Activated T-helper 9 cell treated with anti-CD3 and anti-CD28 coated beads, Interleukin-2, amount 50 U/mL, for 16 hours (primary cell): ENCODE results near the gene RAB3IL1.
"Not testable (repeated sequence)": the region's sequence is repeated elsewhere in the genome, so short reads cannot be mapped to it uniquely, and the experiment has no call there.

Experiments
- DNase-seq: peaks from one replicate; pipeline ENCODE4 v3.0.0-alpha.2; 2020; ENCODE audit warnings: low read depth

RAB3IL1 gene

DNA sequence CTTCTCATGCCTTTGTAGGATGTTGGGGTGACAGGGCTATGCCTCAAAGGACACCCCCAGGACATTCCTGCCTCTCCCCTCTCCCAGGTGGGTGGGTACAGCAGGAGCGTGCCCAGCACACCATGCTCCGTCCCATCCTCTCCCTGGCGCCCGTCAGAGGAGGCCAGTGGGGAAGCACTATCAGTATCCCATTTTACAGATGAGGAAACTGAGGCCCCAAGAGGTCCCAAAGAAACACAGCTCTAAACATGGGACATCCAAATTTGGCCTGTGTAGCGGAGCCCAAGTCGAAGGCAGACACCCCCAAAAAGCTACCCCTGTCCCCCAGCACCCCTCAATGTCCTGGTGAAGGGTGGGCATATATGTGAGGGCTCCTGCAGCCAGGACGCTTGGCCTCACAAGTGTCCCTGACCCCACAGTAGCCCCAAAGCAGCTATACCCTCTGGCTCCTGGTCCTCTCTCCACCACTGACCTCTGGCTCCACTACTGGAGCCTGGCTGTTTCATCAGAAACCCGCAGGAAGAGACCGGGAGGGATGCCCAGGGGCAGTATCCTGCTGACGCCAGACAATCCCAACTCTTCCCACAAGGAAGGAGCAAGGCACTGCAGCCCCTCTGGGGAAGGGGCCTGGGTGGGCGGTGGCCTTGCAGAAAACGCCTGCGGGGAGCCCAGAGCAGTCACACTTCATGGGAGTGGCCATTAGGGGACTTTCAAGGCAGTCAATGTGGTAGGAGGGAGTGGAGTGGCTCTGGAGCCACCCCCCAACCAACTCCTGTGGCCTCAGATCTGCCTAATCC is 31.4 kb downstream of the RAB3IL1 start:
- no peak for DNase-seq

DNA sequence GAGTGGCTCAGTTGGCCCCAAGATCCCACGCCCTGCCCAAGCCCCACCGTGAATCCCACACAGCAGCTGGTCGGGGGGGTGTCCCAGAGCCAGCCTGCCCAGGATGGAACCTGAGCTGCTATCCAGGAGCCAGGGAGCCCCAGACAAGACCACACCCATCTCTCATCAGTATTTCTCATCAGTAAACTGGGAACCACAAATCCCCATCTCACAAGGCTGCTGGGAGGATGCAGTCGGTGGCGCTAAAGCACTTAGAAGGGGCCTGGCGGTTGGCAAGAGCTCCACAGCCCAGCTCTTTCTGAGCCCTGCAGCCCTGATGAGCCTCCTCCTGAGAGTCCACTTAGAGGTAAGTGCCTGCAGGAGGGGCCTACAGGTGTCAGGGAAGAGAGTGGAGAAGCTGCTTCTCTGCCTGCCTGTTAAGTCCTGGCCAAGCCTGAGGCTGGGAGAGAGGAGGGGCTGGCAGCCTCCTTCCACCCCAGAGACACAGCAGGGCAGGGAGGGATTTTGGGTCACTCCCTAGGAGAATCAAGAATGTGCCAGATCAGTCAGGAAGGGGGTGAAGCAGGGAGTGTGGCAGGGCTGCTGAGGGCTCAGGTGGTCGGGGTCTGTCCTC is 32.1 kb downstream of the RAB3IL1 start:
- no peak for DNase-seq

DNA sequence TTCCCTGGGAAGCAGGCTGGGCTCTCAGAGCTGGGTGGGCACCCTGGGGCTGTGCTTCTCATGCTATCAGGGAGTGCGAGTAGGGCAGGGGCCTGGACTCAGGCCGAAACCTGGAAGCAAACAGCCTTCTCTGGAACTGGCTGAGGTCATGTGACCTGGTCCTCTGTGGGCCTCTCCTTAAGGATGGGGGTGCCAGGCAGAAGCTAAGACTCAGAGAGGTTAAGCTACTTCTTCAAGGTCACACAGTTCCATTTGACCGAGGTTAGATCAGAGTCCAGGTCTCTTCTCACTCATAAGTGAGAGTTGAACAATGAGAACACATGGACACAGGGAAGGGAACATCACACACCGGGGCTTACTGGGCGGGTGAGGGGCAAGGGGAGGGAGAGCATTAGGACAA is 33.4 kb downstream of the RAB3IL1 start:
- DNase-seq = no peak

DNA sequence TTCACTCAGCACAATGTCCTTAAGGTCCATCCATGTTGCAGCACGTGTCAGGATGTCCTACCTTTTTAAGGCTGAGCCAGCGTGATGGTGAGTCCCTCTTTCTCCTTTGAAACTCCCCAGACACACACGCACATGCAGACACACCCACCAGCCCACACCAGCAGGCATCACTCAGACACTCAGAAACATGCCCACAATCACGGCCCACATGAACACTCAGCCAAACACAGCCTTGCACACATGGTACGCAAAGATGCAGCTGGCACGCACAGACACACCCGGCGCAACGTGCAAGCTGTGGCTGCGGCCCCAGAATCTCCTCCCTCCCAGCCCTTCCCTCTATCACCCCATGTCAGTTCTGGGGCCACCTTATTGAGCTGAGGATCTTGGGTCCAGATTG is 34.0 kb downstream of the RAB3IL1 start:
- DNase-seq = no peak

DNA sequence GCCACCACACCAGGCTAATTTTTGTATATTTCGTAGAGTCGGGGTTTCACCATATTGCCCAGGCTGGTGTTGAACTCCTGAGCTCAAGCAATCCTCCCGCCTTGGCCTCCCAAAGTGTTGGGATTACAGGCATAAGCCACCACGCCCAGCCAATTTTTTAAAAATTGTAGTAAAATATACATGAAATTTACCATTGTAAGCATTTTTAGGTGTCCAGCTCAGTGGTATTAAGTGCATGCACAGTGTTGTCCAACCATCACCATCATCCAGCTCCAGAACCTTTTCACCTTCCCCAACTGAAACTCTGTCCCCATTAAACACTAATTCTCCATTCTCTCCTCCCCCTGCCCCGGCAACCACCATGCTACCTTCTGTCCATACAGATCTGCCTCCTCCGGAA is 34.5 kb downstream of the RAB3IL1 start:
- DNase-seq = no peak

DNA sequence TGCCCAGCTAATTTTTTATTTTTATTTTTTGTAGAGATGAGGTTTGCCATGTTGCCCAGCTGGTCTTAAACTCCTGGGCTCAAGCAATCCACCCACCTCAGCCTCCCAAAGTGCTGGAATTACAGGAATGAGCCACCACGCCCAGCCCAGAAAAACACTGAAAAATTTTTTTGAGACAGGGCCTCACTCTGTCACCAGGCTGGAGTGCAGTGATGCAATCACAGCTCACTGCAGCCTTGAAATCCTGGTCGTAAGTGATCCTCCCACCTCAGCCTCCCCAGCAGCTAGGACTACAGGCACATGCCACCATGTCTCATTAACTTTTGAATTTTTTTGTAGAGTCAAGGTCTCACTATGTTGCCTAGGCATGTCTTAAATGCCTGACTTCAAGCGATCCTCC is 35.1 kb downstream of the RAB3IL1 start:
- not testable (repeated sequence) for DNase-seq

DNA sequence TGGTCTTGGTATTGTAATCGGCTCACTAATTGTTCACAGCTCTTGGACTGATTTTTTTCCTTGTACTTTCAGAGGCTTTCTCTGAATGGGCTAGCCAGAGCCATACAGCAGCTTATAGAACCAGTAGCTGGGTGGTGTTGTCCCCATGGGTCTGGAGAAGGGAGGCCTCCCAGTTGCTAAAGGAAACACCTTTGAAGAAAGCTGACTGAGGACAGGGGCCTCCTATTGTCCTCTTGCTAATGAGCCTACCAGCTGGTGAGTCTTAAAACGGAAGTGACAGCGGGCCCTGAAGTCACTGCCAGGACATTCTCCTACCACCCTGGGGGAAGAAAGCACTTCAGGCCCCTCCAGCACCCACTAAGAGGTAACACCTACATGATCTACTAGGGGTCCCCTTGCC is 36.0 kb downstream of the RAB3IL1 start:
- DNase-seq = no peak

DNA sequence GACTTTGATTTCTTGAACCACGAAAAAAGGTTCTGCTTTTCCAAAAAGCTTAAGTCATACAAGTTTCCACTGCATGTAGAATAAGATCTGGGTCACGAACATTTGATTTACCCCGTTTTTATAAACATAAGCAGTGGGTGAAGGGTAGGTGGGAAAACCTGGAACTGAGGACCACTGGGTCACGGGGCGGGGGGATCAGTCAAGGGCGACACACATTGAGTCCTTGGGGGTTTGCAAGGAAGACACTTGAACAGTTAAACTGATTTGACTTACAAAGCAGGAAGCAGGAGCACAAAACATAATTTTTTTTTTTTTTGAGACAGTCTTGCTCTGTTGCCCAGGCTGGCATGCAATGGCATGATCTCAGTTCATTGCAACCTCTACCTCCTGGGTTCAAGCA is 36.9 kb downstream of the RAB3IL1 start:
- no peak for DNase-seq

DNA sequence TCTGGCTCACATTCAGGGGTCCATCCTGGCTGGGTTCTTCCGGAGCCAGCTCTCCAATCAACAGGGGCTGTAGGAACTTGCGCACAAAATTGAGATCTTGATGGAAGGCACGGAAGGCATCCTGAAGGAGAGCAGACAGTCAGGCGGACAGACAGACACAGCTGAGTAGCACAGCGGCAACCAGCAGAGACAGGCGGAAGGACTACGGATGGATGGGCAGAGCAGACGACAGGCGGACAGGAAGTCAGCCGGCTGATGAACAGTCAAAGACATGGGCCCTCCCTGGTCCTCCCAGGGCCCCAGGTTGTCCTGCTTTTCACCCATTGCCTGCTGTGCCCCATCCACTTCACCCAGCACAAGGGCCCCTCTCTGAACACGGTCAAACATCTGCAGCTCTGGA is 37.3 kb downstream of the RAB3IL1 start:
- no peak for DNase-seq

DNA sequence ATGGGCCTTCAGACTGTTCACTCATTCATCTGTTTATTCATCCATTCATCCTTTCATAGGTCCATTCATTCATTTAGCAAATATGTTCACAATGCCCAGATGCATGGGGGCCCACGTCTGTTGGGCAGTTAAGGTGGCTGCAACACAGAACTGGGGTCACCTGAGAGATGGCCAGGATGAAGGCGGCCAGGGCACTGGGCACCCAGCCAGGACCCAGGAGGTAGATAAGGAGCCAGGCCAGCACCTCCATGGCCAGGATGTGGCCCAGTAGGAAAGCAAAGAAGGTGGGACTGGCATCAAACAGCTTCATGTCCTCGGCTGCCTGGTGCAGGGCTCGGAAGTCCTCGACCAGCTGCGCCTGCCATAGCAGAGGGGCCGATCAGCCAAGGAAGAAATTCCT is 38.2 kb downstream of the RAB3IL1 start:
- no peak for DNase-seq

DNA sequence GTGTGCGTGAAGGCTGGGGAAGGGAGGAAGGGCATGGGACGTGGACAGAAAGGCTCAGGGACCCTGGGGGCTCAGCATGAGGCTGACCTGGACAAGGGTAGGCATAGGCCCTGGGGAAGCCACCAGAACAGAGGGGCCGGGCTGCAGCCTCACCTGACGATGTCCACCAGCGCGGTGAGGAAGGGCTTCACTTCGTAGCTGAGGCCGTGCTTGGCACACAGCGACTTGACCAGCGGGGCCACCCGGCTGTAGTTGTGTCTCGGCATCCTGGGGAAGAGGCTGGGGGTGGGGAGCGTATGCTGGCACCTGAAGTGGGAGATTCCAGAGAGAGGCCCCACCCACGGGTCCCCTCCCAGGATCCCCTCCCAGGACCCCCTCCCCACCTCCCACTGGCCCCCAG is 41.7 kb downstream of the RAB3IL1 start:
- DNase-seq = no peak

DNA sequence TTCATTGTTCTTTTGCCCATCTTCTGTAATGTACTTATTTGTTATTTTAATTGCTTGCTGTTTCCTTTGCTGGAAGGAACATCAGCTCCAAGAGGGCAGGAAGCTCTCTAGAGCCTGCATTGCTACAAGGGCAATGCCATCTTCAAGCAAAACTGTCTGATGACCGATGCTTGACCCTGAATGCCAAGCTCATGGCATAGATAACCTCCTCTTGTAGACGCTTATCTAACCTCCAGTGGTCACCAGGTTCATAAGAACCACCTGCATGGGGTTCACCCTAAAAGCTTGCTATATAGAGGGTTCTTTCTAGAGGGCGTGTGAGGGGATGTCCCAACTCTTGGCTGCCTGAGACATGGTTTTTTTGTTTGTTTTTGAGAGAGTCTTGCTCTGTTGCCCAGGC is 42.5 kb downstream of the RAB3IL1 start:
- DNase-seq = no peak

DNA sequence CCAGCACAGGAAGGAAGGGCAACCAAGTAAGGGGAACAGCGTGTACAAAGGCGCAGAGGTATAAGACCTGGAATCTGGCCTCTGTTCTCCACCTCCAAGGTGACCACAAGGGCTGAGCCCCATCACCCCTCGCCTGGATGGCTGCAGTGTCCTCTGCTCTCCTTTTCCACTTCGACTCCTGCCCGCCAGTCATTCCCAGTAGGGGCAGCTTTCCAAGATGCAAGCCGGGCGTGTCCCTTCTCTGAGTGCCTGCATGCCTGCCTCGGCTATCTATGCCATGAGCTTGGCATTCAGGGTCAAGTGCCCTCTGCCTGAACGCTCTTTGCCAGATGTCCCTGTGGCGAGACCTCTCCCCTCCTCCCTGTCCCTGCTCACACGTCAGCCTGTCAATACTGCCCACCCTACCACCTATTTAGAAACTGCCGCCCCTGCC is 43.0 kb downstream of the RAB3IL1 start:
- DNase-seq = no peak

DNA sequence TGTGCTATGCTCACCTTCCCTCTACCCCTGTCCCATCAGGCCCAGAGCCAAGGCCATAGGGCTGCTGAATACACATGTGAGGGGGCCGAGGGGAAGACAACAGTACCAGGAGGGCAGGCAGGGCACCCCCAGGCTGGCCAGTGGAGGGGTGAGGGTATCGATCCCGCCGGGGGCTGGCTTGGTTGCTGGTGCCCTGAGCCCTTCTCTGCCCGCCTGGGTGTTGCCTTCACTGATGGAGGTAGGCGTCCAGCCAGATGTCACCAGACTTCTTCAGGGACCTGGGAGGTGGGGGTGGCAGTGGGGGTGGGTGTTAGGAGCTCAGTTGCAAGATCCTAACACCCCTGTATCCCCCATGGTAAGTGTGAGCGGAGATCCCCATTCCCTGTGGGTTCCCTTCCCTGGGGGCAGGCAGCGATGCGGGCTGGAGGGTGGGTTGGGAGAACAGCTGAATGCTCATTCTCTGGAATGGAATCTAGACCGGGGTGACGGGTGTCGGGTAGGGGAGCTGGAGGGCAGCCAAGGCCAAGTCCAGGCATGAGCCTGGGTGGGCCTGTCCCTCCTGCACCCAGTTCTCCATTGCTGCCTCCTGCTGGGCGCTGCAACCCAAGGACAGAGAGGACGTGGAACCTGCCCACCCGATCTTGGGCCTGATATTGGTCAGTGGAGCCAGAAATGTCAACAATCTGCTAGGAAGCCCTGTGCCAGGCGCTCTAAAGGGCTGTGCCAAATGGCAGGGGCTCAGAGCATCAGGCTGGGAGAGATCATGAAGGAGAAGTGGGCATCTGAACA is 43.6 kb downstream of the RAB3IL1 start:
- no peak for DNase-seq

DNA sequence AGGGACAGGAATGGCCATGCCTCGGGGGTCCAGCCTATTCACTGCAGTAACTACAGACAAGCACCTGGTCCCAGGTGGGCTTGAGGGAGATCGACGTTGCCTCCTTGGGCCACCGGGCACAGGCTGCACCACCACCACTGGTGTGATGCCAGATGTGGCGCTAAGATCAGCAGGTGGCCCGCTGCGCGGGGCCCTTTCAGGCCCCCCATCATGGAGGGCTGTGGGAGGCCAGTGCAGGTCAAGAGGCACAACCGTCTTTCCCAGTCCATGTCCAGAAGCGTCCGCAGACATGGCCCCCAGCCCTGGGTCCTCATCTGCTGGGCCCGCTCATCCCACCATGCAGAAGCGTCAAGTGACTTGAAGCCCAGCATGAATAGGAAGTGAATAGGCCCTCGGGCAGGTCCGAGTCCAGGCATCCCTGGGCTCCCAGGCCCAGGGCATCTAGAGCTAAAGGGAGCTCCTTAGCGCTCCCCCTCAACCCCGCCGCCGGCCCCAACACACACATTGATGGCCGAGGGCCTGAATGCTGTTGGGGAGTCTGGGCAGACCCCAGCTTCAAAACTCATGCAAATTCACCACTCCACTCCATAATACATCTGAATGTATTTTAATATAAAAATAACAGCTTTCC is 44.3 kb downstream of the RAB3IL1 start:
- DNase-seq = no peak

DNA sequence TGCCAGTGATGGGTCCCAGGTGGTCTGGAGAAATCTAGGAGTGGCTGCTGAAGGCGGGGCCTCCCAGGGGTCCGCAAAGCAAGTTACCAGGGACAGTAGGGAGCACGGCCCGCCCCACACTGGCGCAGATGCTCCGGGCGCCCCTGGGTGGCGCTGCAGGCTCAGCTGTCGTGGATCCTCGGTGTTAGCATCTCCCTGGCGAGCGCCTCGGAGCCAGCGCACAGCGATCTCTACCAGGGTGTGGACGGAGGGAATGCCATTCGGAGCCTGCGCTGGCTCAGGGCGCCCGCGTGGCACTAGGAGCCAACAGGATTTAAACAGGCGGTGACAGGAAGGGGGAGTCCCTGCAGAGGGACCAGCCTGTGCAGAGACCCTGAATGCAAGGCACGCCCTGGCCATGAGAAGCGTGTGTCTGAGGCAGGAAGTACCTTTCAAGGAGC is 46.2 kb downstream of the RAB3IL1 start:
- DNase-seq = peak; percentile 28

DNA sequence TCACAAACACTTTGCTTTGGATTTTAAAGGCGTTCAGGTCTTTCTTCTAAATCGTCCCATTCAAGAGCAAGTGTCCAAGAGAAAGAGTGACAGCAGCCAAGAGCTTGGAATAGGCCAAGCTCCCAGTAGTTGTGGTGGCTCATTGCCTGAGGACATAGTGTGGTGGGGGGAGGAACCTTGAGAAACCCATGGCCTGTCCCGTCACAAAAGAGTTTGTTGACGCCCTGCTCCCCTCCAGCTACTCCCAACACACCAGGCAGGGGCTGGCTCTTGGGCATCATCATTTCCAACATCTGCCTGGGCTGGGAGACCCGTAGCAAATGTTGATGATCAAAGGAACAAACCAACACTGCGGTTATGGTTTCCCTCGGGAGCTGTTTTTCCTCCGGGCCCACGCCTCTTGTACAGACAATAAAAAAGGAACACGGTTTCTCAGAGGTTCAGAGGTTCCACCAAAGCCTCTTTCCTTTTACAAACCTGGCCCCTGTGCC is 46.8 kb downstream of the RAB3IL1 start:
- DNase-seq = no peak

DNA sequence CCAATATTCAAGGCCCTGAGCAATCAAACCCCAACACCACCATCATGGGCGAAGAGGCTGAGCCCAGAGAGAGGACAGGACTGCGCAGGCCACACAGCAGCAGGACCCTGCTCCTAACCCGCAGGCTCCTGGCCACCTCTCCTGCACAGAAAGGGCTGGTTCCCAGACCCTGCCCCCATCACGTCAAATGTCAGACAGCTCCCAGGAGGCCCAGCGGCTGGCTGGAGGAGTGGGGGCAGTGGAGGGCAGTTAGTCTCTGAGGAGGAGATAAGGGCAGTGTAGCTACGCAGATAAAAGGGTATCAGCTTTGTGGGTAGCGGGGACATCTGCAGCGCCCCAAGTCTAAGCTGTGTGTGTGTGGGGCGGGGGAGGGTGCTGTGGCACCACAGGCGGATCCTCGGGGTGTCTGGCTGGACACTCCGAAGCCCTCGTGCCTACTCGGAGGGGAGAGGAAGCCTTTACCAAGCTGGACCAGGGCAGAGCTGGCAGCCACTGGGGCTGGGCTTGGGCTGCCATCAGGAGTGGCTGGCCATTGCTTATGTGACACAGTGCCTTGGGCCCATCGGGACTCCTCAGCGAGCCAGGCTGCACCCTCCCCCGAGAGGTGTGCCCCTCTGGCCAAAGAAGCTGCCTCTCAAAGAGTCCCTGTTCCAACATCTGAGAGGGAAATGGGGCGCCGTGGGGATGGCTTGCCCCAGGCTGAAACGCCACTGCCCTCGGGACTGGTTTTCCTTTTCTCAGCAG is 47.5 kb downstream of the RAB3IL1 start:
- DNase-seq = no peak

DNA sequence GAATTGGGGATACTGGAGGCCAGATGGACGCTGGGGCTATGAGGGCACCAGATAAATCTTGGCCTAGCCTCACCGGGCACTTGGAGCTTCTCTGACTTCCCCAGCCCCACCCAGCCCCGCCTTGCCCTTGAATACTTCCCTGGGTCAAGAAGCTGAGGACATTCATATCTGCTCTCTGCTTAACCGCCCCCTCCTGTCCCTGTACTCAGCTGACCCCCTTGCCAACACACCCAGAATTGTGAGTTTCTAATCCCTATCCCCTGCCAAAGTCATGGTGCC is 48.0 kb downstream of the RAB3IL1 start:
- no peak for DNase-seq

DNA sequence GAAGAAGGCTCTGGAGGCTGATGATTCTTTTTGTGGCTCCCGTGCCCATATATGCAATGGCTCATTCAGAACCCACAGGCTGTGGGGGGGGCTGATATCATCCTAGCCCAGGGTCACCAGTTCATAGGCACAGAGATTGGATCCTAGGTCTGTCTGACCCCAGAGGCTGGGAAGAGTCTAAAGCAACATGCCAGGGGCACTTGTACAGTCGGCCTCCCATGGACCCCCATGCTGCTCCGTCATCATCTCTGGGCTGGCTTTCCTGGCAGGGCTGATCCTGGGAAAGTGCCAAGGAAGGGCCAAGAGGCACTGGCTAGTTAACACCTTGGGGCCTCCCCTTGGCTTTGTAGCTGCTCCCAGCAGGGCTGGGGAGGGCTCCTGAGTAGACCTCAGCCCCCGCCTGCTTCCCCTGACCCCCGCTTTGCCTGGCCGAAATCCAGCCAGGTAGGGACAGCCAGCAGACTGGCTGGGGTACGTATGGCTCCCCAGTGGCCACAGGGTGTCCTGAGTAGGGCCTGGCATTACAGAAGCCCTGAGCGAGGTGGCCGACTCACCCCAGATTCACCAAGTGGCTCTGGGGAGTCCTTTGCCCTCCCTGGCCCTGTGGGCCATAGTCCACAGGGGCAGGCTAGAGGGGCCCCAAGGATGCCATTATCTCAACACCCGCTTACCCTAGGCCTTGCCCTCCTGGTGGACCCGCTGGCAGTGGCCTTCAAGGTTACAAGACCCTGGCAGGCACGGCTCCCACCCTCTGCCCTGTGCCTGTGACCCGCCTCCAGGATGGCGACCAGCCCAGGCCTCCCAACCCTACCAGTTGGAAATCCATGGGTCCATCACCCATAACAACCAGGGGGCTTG is 48.6 kb downstream of the RAB3IL1 start:
- no peak for DNase-seq

DNA sequence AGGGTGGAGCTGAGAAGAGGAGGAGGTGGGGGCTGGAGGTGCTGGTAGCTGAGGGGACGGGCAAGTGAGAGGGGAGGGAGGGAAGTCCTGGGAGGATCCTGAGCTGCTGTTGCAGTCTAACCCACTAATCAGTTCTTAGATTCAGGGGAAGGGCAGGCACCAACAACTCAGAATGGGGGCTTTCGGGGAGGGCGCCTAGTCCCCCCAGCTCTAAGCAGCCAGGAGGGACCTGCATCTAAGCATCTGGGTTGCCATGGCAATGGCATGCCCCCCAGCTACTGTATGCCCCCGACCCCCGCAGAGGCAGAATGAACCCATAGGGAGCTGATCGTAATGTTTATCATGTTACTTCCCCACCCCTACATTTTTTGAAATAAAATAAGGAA is 50.4 kb downstream of the RAB3IL1 start:
- DNase-seq = no peak
